Suprapubic skin (tissue), 4 donors: ENCODE data around the gene CXCR4. TPM values are rescaled to one million over a fixed set of nuclear protein-coding genes. Genes with fewer than 3 reads are reported as not detected.
A peak's percentile ranks its signal among the peaks of the same experiment; 100 is the strongest.

Experiments
- DNase-seq, 2 donors: peaks; one replicate each; pipeline ENCODE4 v3.0.0-alpha.2; 2019; ENCODE audit warnings: low spot score in 2 of 2
- H3K27ac ChIP-seq: fragments of 200-600 bp; sonication (generic); one replicate; pipeline ENCODE4 v1.5.1; 2019
- H3K27me3 ChIP-seq: fragments of 200-600 bp; sonication (generic); one replicate; pipeline ENCODE4 v1.5.1; 2019
- H3K36me3 ChIP-seq: fragments of 200-600 bp; sonication (generic); one replicate; pipeline ENCODE4 v1.5.1; 2019
- H3K4me1 ChIP-seq: fragments of 200-600 bp; sonication (generic); one replicate; pipeline ENCODE4 v1.5.1; 2019
- H3K4me3 ChIP-seq: fragments of 200-600 bp; sonication (generic); one replicate; pipeline ENCODE4 v1.5.1; 2019; ENCODE audit warnings: mild to moderate bottlenecking
- H3K9me3 ChIP-seq: fragments of 200-600 bp; sonication (generic); one replicate; pipeline ENCODE4 v1.5.1; 2019
- CTCF ChIP-seq, 2 donors: fragments of 200-600 bp in 1 of 2; fragments of 450-650 bp in 1 of 2; sonication (generic) in 1 of 2; IDR thresholded peaks; one replicate each; pipeline ENCODE4 v1.5.1; 2016 to 2019; ENCODE audit warnings: antibody characterized with exemption in 2 of 2, mild to moderate bottlenecking in 1 of 2, moderate library complexity in 1 of 2
- EP300 ChIP-seq: sonication (generic); formaldehyde crosslinking; IDR thresholded peaks from one replicate; pipeline ENCODE4 v1.6.1; 2017; ENCODE audit warnings: antibody characterized with exemption
- POLR2A ChIP-seq, 2 donors: fragments of 450-650 bp; IDR thresholded peaks; one replicate each; pipeline ENCODE4 v1.6.1; 2017; ENCODE audit warnings: antibody characterized with exemption in 2 of 2, mild to moderate bottlenecking in 2 of 2, moderate library complexity in 2 of 2
- POLR2AphosphoS5 ChIP-seq, 3 donors: sonication (generic); formaldehyde crosslinking; IDR thresholded peaks; one replicate each; pipeline ENCODE4 v1.6.1; 2017; ENCODE audit warnings: antibody characterized with exemption in 3 of 3
- WGBS: methylation state at CpG from one replicate; pipeline ENCODE4 v1.1.5; 2018; 5-methylcytosine and 5-hydroxymethylcytosine counted together
- total RNA-seq, 4 donors: library from RNA; depleted of rRNA; stranded (reverse); fragments of >200 nt; gene quantifications; one replicate each; pipeline ENCODE4 v1.1.0, GENCODE V29; 2016

Gene CXCR4
- 1 to 10 TPM; 5.1 to 6.8 (median 5.6) TPM for total RNA-seq

GRCh38 chr2:136117909-136118818 lies at the start of gene CXCR4:
Gene CXCR4 (minus strand): TSS chr2:136118149. CDS start chr2:136118060, 89 bp downstream.
- peaks cover 38% of the 10 kb centered on the region for H3K4me1 ChIP-seq
- H3K36me3 ChIP-seq, result no peaks in the 10 kb centered on the region
- TF ChIP-seq CTCF (IDR thresholded peaks at IDR 0.05) (no peak), POLR2A (IDR thresholded peaks at IDR 0.05) (peak in 1 of 2 donors; percentile 22), POLR2AphosphoS5 (IDR thresholded peaks at IDR 0.05) (peak in 1 of 3 donors; percentile 20), EP300 (no peak)
- WGBS, result 1% methylated on average over 22 of the region's 50 CpGs
- peak within 1 kb of the TSS; percentile 57 for H3K4me3 ChIP-seq
- H3K27me3 ChIP-seq, result peaks cover 80% of the 10 kb centered on the region
- no peaks in the 10 kb centered on the region for H3K9me3 ChIP-seq
- peak; percentile 68 to 84 for DNase-seq
- H3K27ac ChIP-seq, result peak within 1 kb of the TSS; percentile 49

GRCh38 chr2:136164280-136164776 lies 46.4 kb upstream of the CXCR4 start:
- no peaks in the 10 kb centered on the region for H3K27me3 ChIP-seq
- no peak overlapping the region for H3K4me3 ChIP-seq
- 86% methylated on average over 5 of the region's 5 CpGs for WGBS
- no peak for TF ChIP-seq POLR2A (IDR thresholded peaks at IDR 0.05)
- TF ChIP-seq CTCF (IDR thresholded peaks at IDR 0.05), result no peak
- TF ChIP-seq EP300, result no peak
- no peak for TF ChIP-seq POLR2AphosphoS5 (IDR thresholded peaks at IDR 0.05)
- no peaks in the 10 kb centered on the region for H3K9me3 ChIP-seq
- H3K27ac ChIP-seq, result no peak overlapping the region
- DNase-seq, result no peak
- no peaks in the 10 kb centered on the region for H3K36me3 ChIP-seq
- H3K4me1 ChIP-seq, result no peaks in the 10 kb centered on the region

GRCh38 chr2:136162438-136162837 lies 44.5 kb upstream of the CXCR4 start:
- TF ChIP-seq CTCF (IDR thresholded peaks at IDR 0.05) (no peak), EP300 (no peak), POLR2AphosphoS5 (IDR thresholded peaks at IDR 0.05) (no peak), POLR2A (IDR thresholded peaks at IDR 0.05) (no peak)
- no peak for DNase-seq
- 15% methylated on average over 1 of the region's 1 CpG for WGBS
- Histone ChIP-seq H3K36me3 (no peaks in the 10 kb centered on the region), H3K4me1 (no peaks in the 10 kb centered on the region), H3K27me3 (no peaks in the 10 kb centered on the region), H3K27ac (no peak overlapping the region), H3K9me3 (no peaks in the 10 kb centered on the region), H3K4me3 (no peak overlapping the region)

GRCh38 chr2:136156411-136156810 lies 38.5 kb upstream of the CXCR4 start:
- Histone ChIP-seq H3K27me3 (no peaks in the 10 kb centered on the region), H3K4me3 (no peak overlapping the region), H3K27ac (no peak overlapping the region), H3K4me1 (no peaks in the 10 kb centered on the region), H3K9me3 (no peaks in the 10 kb centered on the region), H3K36me3 (no peaks in the 10 kb centered on the region)
- no peak for TF ChIP-seq EP300
- TF ChIP-seq CTCF (IDR thresholded peaks at IDR 0.05), result no peak
- TF ChIP-seq POLR2A (IDR thresholded peaks at IDR 0.05), result no peak
- TF ChIP-seq POLR2AphosphoS5 (IDR thresholded peaks at IDR 0.05), result no peak
- DNase-seq, result no peak
- WGBS, result 88% methylated on average over 1 of the region's 1 CpG

- DNase-seq, result no peak
- Histone ChIP-seq H3K4me3 (no peak overlapping the region), H3K27ac (no peak overlapping the region), H3K4me1 (no peaks in the 10 kb centered on the region), H3K36me3 (no peaks in the 10 kb centered on the region), H3K27me3 (no peaks in the 10 kb centered on the region), H3K9me3 (no peaks in the 10 kb centered on the region)
- no peak for TF ChIP-seq POLR2AphosphoS5 (IDR thresholded peaks at IDR 0.05)
- TF ChIP-seq POLR2A (IDR thresholded peaks at IDR 0.05), result no peak
- TF ChIP-seq EP300, result no peak
- no peak for TF ChIP-seq CTCF (IDR thresholded peaks at IDR 0.05)
- WGBS, result 90% methylated on average over 4 of the region's 4 CpGs
These were observed 36.4 kb upstream of the CXCR4 start for GRCh38 chr2:136154384-136154783.
